ENCODE results near the gene PSMG2. TPM values are rescaled to one million over a fixed set of nuclear protein-coding genes. Genes with fewer than 3 reads are reported as not detected.
A peak's percentile ranks its signal among the peaks of the same experiment; 100 is the strongest.

The PSMG2 gene
- polyA plus RNA-seq, 1 of the 3 experiments (the other 2 are of a cell fraction) = 36.0 TPM

GRCh38 chr18:12701161-12701560 is 1.7 kb upstream of the PSMG2 start:
- 64% methylated on average over 3 of the region's 3 CpGs for WGBS (ENCODE audit: low lambda C conversion rate)
- ChIA-PET CTCF (interaction anchor here (1.3 to 2.1 kb wide), 5 partner anchors 8 to 320 kb away, joined by 3 to 6 read pairs (median 4); no protein-coding TSS in a partner anchor), POLR2A (no interaction called here)

GRCh38 chr18:12703096-12703567 is 290 bp downstream of the PSMG2 start:
- H2AFZ ChIP-seq (ENCODE audit: low read depth) = peak overlapping the region; percentile 94
- TF ChIP-seq MAX (IDR thresholded peaks at IDR 0.05; ENCODE audit: low read depth) = no peak
- TF ChIP-seq ELF1 (IDR thresholded peaks at IDR 0.05) = no peak
- no peak for TF ChIP-seq TEAD4 (IDR thresholded peaks at IDR 0.05; ENCODE audit: borderline replicate concordance, insufficient read depth)
- no peak for TF ChIP-seq CHD2 (IDR thresholded peaks at IDR 0.05; ENCODE audit: low read length, partially characterized antibody)
- TF ChIP-seq SMC3 (IDR thresholded peaks at IDR 0.05; ENCODE audit: low read depth, low read length) = no peak
- TF ChIP-seq CTCF (IDR thresholded peaks at IDR 0.05) = no peak
- no peak for TF ChIP-seq MXI1 (IDR thresholded peaks at IDR 0.05; ENCODE audit: low read depth, low read length)
- TF ChIP-seq USF1 (IDR thresholded peaks at IDR 0.05; ENCODE audit: borderline replicate concordance, low read depth) = no peak
- no peak for TF ChIP-seq GABPA (IDR thresholded peaks at IDR 0.05; ENCODE audit: low read depth)
- H3K4me1 ChIP-seq (ENCODE audit: control insufficient read depth in 1 of 2, insufficient read depth in 2 of 2, low read depth in 1 of 2, low read length in 1 of 2) = peaks cover 13 to 15% of the 10 kb centered on the region in 2 experiments; a peak in 3 of 4 replicates
- peaks cover 16% of the 10 kb centered on the region for H4K20me1 ChIP-seq (ENCODE audit: insufficient read depth)
- WGBS (ENCODE audit: low lambda C conversion rate) = 2% methylated on average over 11 of the region's 28 CpGs
- peaks cover 81% of the 10 kb centered on the region for H3K79me2 ChIP-seq (ENCODE audit: insufficient read depth)
- H3K9me3 ChIP-seq = no peaks in the 10 kb centered on the region
- peak overlapping the region; percentile 92 to 96 for H3K27ac ChIP-seq (ENCODE audit: low read depth in 2 of 2, low read length in 1 of 2)
- H3K4me3 ChIP-seq (ENCODE audit: low read depth in 2 of 2, low read length in 1 of 2) = peak overlapping the region; percentile 91 to 100
- ChIA-PET POLR2A (interaction anchor here (0.7 to 1.5 kb wide), 3 partner anchors 20 to 295 kb away, joined by 3 to 5 read pairs (median 4); partner anchors contain the start of gene PRELID3A), CTCF (interaction anchor here (1.2 to 1.5 kb wide), 3 partner anchors 16 to 312 kb away, joined by 3 to 5 read pairs (median 4); no protein-coding TSS in a partner anchor)
- no peaks in the 10 kb centered on the region for H3K9me2 ChIP-seq
- no peak for DNase-seq
- H3K9ac ChIP-seq = peak overlapping the region; percentile 99
- peaks cover 32% of the 10 kb centered on the region for H3F3A ChIP-seq (replicated peaks; ENCODE audit: insufficient read depth)
- H3K4me2 ChIP-seq = peak overlapping the region; percentile 78
- H3K27me3 ChIP-seq (ENCODE audit: insufficient read depth) = no peaks in the 10 kb centered on the region
- H3K36me3 ChIP-seq (replicated peaks in 1 of 2; ENCODE audit: control insufficient read depth in 1 of 2, insufficient read depth in 2 of 2, low read length in 1 of 2) = peaks cover 30 to 36% of the 10 kb centered on the region in 2 experiments

More at GRCh38 chr18:12701161-12701560, 1.7 kb upstream of the PSMG2 start:
- Histone ChIP-seq H3K36me3 (replicated peaks in 1 of 2; ENCODE audit: control insufficient read depth in 1 of 2, insufficient read depth in 2 of 2, low read length in 1 of 2) (peaks cover 35% of the 10 kb centered on the region in 2 experiments), H3K9me3 (no peaks in the 10 kb centered on the region), H3K79me2 (ENCODE audit: insufficient read depth) (peaks cover 67% of the 10 kb centered on the region), H3K4me3 (ENCODE audit: low read depth in 2 of 2, low read length in 1 of 2) (peak overlapping the region; percentile 91 to 100), H3K9ac (peak overlapping the region; percentile 99; the same call in 1 of the 2 replicates), H3K4me1 (ENCODE audit: control insufficient read depth in 1 of 2, insufficient read depth in 2 of 2, low read depth in 1 of 2, low read length in 1 of 2) (peaks cover 13 to 15% of the 10 kb centered on the region in 2 experiments; a peak in 3 of 4 replicates), H3F3A (replicated peaks; ENCODE audit: insufficient read depth) (peaks cover 32% of the 10 kb centered on the region), H3K9me2 (no peaks in the 10 kb centered on the region), H3K27ac (ENCODE audit: low read depth in 2 of 2, low read length in 1 of 2) (peak overlapping the region in 1 of 2 experiments; percentile 92; a peak in 1 of 4 replicates), H4K20me1 (ENCODE audit: insufficient read depth) (peaks cover 16% of the 10 kb centered on the region), H2AFZ (ENCODE audit: low read depth) (peak overlapping the region; percentile 94; the same call in 1 of the 2 replicates), H3K27me3 (ENCODE audit: insufficient read depth) (no peaks in the 10 kb centered on the region), H3K4me2 (peak overlapping the region; percentile 78)
- TF ChIP-seq RAD21 (IDR thresholded peaks at IDR 0.05; ENCODE audit: low read length) = no peak
- no peak for TF ChIP-seq RCOR1 (IDR thresholded peaks at IDR 0.05; ENCODE audit: low read length)
- no peak for TF ChIP-seq MEF2A (IDR thresholded peaks at IDR 0.05; ENCODE audit: borderline replicate concordance, low read depth)
- no peak for TF ChIP-seq PBX3 (IDR thresholded peaks at IDR 0.05)
- TF ChIP-seq CHD2 (IDR thresholded peaks at IDR 0.05; ENCODE audit: low read length, partially characterized antibody) = no peak
- TF ChIP-seq FOXM1 (IDR thresholded peaks at IDR 0.05; ENCODE audit: low read depth) = no peak
- no peak for TF ChIP-seq EZH2phosphoT487 (IDR thresholded peaks at IDR 0.05; ENCODE audit: borderline replicate concordance, low read depth)
- TF ChIP-seq TAF1 (IDR thresholded peaks at IDR 0.05; ENCODE audit: borderline replicate concordance, low read depth, low read length) = no peak
- DNase-seq = no peak
